Measurements from ENCODE around the gene XPNPEP2.

The XPNPEP2 gene

GRCh38 chrX:129797251-129797906 is 58.6 kb downstream of the XPNPEP2 start:
- H3K4me3 ChIP-seq (ENCODE audit: insufficient read depth in 1 of 2, low read depth in 1 of 2, low read length in 2 of 2), result no peak overlapping the region
- H3K4me2 ChIP-seq (ENCODE audit: low read length, poor library complexity, severe bottlenecking), result no peak overlapping the region
- H3K4ac ChIP-seq (ENCODE audit: low read depth in 1 of 2, low read length in 2 of 2), result no peak overlapping the region
- no peak overlapping the region for H3K27ac ChIP-seq (ENCODE audit: low read length, poor library complexity, severe bottlenecking)
- H4K91ac ChIP-seq (ENCODE audit: low read length), result no peak overlapping the region
- no peaks in the 10 kb centered on the region for H3K79me1 ChIP-seq (replicated peaks; ENCODE audit: low read length, poor library complexity, severe bottlenecking)
- WGBS, result 94% methylated on average over 4 of the region's 4 CpGs
- H4K8ac ChIP-seq (ENCODE audit: low read length), result no peak overlapping the region
- no peak overlapping the region for H2AK5ac ChIP-seq (ENCODE audit: low read length, severe bottlenecking)
- peaks cover 0 to 20% of the 10 kb centered on the region in 2 experiments for H3K27me3 ChIP-seq (ENCODE audit: control insufficient read depth in 1 of 2, insufficient read depth in 1 of 2, low read length in 2 of 2)
- H2BK5ac ChIP-seq (ENCODE audit: low read depth, low read length, poor library complexity, severe bottlenecking), result no peak overlapping the region
- H3K18ac ChIP-seq (ENCODE audit: low read depth in 1 of 2, low read length in 2 of 2), result no peak overlapping the region
- no peak for DNase-seq
- no peaks in the 10 kb centered on the region for H3K9me3 ChIP-seq (ENCODE audit: control insufficient read depth, low read length)
- peaks cover 17 to 24% of the 10 kb centered on the region in 2 experiments for H3K36me3 ChIP-seq (ENCODE audit: control insufficient read depth in 1 of 2, insufficient read depth in 2 of 2, low read depth in 1 of 2, low read length in 2 of 2)
- no peak overlapping the region for H3K14ac ChIP-seq (ENCODE audit: low read length in 2 of 2)
- no peak overlapping the region for H3K23ac ChIP-seq (ENCODE audit: low read length in 2 of 2)
- H3K9ac ChIP-seq (ENCODE audit: low read length), result no peak overlapping the region
- H2BK120ac ChIP-seq (ENCODE audit: low read depth, low read length), result no peak overlapping the region
- no peaks in the 10 kb centered on the region for H3K4me1 ChIP-seq (ENCODE audit: control insufficient read depth, insufficient read depth, low read depth, low read length)
- no peak overlapping the region for H2AFZ ChIP-seq (ENCODE audit: low read depth, low read length)
- no peak overlapping the region for H2BK15ac ChIP-seq (ENCODE audit: low read depth, poor library complexity, severe bottlenecking)
- no peak overlapping the region for H2BK12ac ChIP-seq (ENCODE audit: low read length in 2 of 2)

- H4K91ac ChIP-seq (ENCODE audit: low read length), result no peak overlapping the region
- no peak overlapping the region for H3K18ac ChIP-seq (ENCODE audit: low read depth in 1 of 2, low read length in 2 of 2)
- H3K4ac ChIP-seq (ENCODE audit: low read depth in 1 of 2, low read length in 2 of 2), result no peak overlapping the region
- no peaks in the 10 kb centered on the region for H3K9me3 ChIP-seq (ENCODE audit: control insufficient read depth, low read length)
- H3K36me3 ChIP-seq (ENCODE audit: control insufficient read depth in 1 of 2, insufficient read depth in 2 of 2, low read depth in 1 of 2, low read length in 2 of 2), result peaks cover 16 to 26% of the 10 kb centered on the region in 2 experiments
- H2BK120ac ChIP-seq (ENCODE audit: low read depth, low read length), result no peak overlapping the region
- peaks cover 0 to 27% of the 10 kb centered on the region in 2 experiments for H3K27me3 ChIP-seq (ENCODE audit: control insufficient read depth in 1 of 2, insufficient read depth in 1 of 2, low read length in 2 of 2)
- no peak overlapping the region for H3K14ac ChIP-seq (ENCODE audit: low read length in 2 of 2)
- H2BK5ac ChIP-seq (ENCODE audit: low read depth, low read length, poor library complexity, severe bottlenecking), result no peak overlapping the region
- 94% methylated on average over 3 of the region's 3 CpGs for WGBS
- DNase-seq, result no peak
- no peak overlapping the region for H3K9ac ChIP-seq (ENCODE audit: low read length)
- H3K4me1 ChIP-seq (ENCODE audit: control insufficient read depth, insufficient read depth, low read depth, low read length), result no peaks in the 10 kb centered on the region
- H3K23ac ChIP-seq (ENCODE audit: low read length in 2 of 2), result no peak overlapping the region
- no peak overlapping the region for H2BK15ac ChIP-seq (ENCODE audit: low read depth, poor library complexity, severe bottlenecking)
- H3K4me2 ChIP-seq (ENCODE audit: low read length, poor library complexity, severe bottlenecking), result no peak overlapping the region
- H3K27ac ChIP-seq (ENCODE audit: low read length, poor library complexity, severe bottlenecking), result no peak overlapping the region
- no peak overlapping the region for H2AK5ac ChIP-seq (ENCODE audit: low read length, severe bottlenecking)
- no peak overlapping the region for H4K8ac ChIP-seq (ENCODE audit: low read length)
- H2BK12ac ChIP-seq (ENCODE audit: low read length in 2 of 2), result no peak overlapping the region
- no peak overlapping the region for H3K4me3 ChIP-seq (ENCODE audit: insufficient read depth in 1 of 2, low read depth in 1 of 2, low read length in 2 of 2)
- no peak overlapping the region for H2AFZ ChIP-seq (ENCODE audit: low read depth, low read length)
- no peaks in the 10 kb centered on the region for H3K79me1 ChIP-seq (replicated peaks; ENCODE audit: low read length, poor library complexity, severe bottlenecking)
Measured at GRCh38 chrX:129798456-129798855, 59.7 kb downstream of the XPNPEP2 start.

- no peak for DNase-seq
- no peak overlapping the region for H3K14ac ChIP-seq (ENCODE audit: low read length in 2 of 2)
- H3K4me1 ChIP-seq (ENCODE audit: control insufficient read depth, insufficient read depth, low read depth, low read length), result no peaks in the 10 kb centered on the region
- 90% methylated on average over 2 of the region's 5 CpGs for WGBS
- H3K18ac ChIP-seq (ENCODE audit: low read depth in 1 of 2, low read length in 2 of 2), result no peak overlapping the region
- no peaks in the 10 kb centered on the region for H3K79me1 ChIP-seq (replicated peaks; ENCODE audit: low read length, poor library complexity, severe bottlenecking)
- peaks cover 12 to 30% of the 10 kb centered on the region in 2 experiments for H3K36me3 ChIP-seq (ENCODE audit: control insufficient read depth in 1 of 2, insufficient read depth in 2 of 2, low read depth in 1 of 2, low read length in 2 of 2)
- H2BK12ac ChIP-seq (ENCODE audit: low read length in 2 of 2), result no peak overlapping the region
- no peak overlapping the region for H3K4me3 ChIP-seq (ENCODE audit: insufficient read depth in 1 of 2, low read depth in 1 of 2, low read length in 2 of 2)
- no peak overlapping the region for H2AK5ac ChIP-seq (ENCODE audit: low read length, severe bottlenecking)
- no peak overlapping the region for H4K91ac ChIP-seq (ENCODE audit: low read length)
- no peak overlapping the region for H3K27ac ChIP-seq (ENCODE audit: low read length, poor library complexity, severe bottlenecking)
- H3K23ac ChIP-seq (ENCODE audit: low read length in 2 of 2), result no peak overlapping the region
- no peak overlapping the region for H2BK15ac ChIP-seq (ENCODE audit: low read depth, poor library complexity, severe bottlenecking)
- H2BK120ac ChIP-seq (ENCODE audit: low read depth, low read length), result no peak overlapping the region
- H3K4me2 ChIP-seq (ENCODE audit: low read length, poor library complexity, severe bottlenecking), result no peak overlapping the region
- H3K4ac ChIP-seq (ENCODE audit: low read depth in 1 of 2, low read length in 2 of 2), result no peak overlapping the region
- no peak overlapping the region for H3K9ac ChIP-seq (ENCODE audit: low read length)
- H2BK5ac ChIP-seq (ENCODE audit: low read depth, low read length, poor library complexity, severe bottlenecking), result no peak overlapping the region
- H3K27me3 ChIP-seq (ENCODE audit: control insufficient read depth in 1 of 2, insufficient read depth in 1 of 2, low read length in 2 of 2), result peaks cover 0 to 30% of the 10 kb centered on the region in 2 experiments
- no peaks in the 10 kb centered on the region for H3K9me3 ChIP-seq (ENCODE audit: control insufficient read depth, low read length)
- H4K8ac ChIP-seq (ENCODE audit: low read length), result no peak overlapping the region
- no peak overlapping the region for H2AFZ ChIP-seq (ENCODE audit: low read depth, low read length)
Measured at GRCh38 chrX:129798888-129799287, 60.1 kb downstream of the XPNPEP2 start.

GRCh38 chrX:129800186-129800585 is 61.4 kb downstream of the XPNPEP2 start:
- H3K4me1 ChIP-seq (ENCODE audit: control insufficient read depth, insufficient read depth, low read depth, low read length), result no peaks in the 10 kb centered on the region
- H3K36me3 ChIP-seq (ENCODE audit: control insufficient read depth in 1 of 2, insufficient read depth in 2 of 2, low read depth in 1 of 2, low read length in 2 of 2), result peaks cover 15 to 43% of the 10 kb centered on the region in 2 experiments
- H4K91ac ChIP-seq (ENCODE audit: low read length), result no peak overlapping the region
- no peak overlapping the region for H3K27ac ChIP-seq (ENCODE audit: low read length, poor library complexity, severe bottlenecking)
- WGBS, result 94% methylated on average over 3 of the region's 4 CpGs
- H2AK5ac ChIP-seq (ENCODE audit: low read length, severe bottlenecking), result no peak overlapping the region
- H3K18ac ChIP-seq (ENCODE audit: low read depth in 1 of 2, low read length in 2 of 2), result no peak overlapping the region
- no peaks in the 10 kb centered on the region for H3K9me3 ChIP-seq (ENCODE audit: control insufficient read depth, low read length)
- H3K4me3 ChIP-seq (ENCODE audit: insufficient read depth in 1 of 2, low read depth in 1 of 2, low read length in 2 of 2), result no peak overlapping the region
- H3K79me1 ChIP-seq (replicated peaks; ENCODE audit: low read length, poor library complexity, severe bottlenecking), result no peaks in the 10 kb centered on the region
- peaks cover 0 to 22% of the 10 kb centered on the region in 2 experiments for H3K27me3 ChIP-seq (ENCODE audit: control insufficient read depth in 1 of 2, insufficient read depth in 1 of 2, low read length in 2 of 2)
- H4K8ac ChIP-seq (ENCODE audit: low read length), result no peak overlapping the region
- H2BK15ac ChIP-seq (ENCODE audit: low read depth, poor library complexity, severe bottlenecking), result no peak overlapping the region
- H3K9ac ChIP-seq (ENCODE audit: low read length), result no peak overlapping the region
- no peak overlapping the region for H3K4me2 ChIP-seq (ENCODE audit: low read length, poor library complexity, severe bottlenecking)
- H3K4ac ChIP-seq (ENCODE audit: low read depth in 1 of 2, low read length in 2 of 2), result no peak overlapping the region
- H2BK5ac ChIP-seq (ENCODE audit: low read depth, low read length, poor library complexity, severe bottlenecking), result no peak overlapping the region
- no peak for DNase-seq
- H2AFZ ChIP-seq (ENCODE audit: low read depth, low read length), result no peak overlapping the region
- no peak overlapping the region for H3K14ac ChIP-seq (ENCODE audit: low read length in 2 of 2)
- H2BK12ac ChIP-seq (ENCODE audit: low read length in 2 of 2), result no peak overlapping the region
- no peak overlapping the region for H3K23ac ChIP-seq (ENCODE audit: low read length in 2 of 2)
- no peak overlapping the region for H2BK120ac ChIP-seq (ENCODE audit: low read depth, low read length)
